HepG2 (cell line): ENCODE results near the gene GGNBP2. TPM values are rescaled to one million over a fixed set of nuclear protein-coding genes. Genes with fewer than 3 reads are reported as not detected.

ENCODE experiments used
- AGO1 ChIP-seq: fragments of 200-400 bp; formaldehyde crosslinking; IDR thresholded peaks from 2 replicates; pipeline ENCODE4 v1.6.1; 2017; ENCODE audit warnings: mild to moderate bottlenecking, low read depth, low read length, moderate library complexity; ENCODE audit not compliant: poor library complexity, severe bottlenecking
- CBX2 ChIP-seq, 2 experiments: fragments of 200-600 bp in 1 of 2; sonication (generic); formaldehyde crosslinking in 1 of 2; IDR thresholded peaks; 2 replicates each; pipeline versions ENCODE4 v1.7.0 to v1.8.1; 2018 to 2022; ENCODE audit warnings: low read depth in 2 of 2, low read length in 1 of 2, mild to moderate bottlenecking in 1 of 2, missing genetic modification reagents in 1 of 2
- E2F2 ChIP-seq: sonication (generic); formaldehyde crosslinking; IDR thresholded peaks from 2 replicates; pipeline ENCODE4 v1.4.0; 2020; ENCODE audit warnings: missing genetic modification reagents, borderline replicate concordance
- ELF3 ChIP-seq: IDR thresholded peaks from 2 replicates; pipeline ENCODE4 v1.6.1; 2016; ENCODE audit warnings: missing genetic modification reagents, missing compliant biosample characterization
- FUBP1 ChIP-seq: sonication (generic); formaldehyde crosslinking; IDR thresholded peaks from 2 replicates; pipeline ENCODE4 v1.5.1; 2020; ENCODE audit warnings: missing genetic modification reagents, mild to moderate bottlenecking, borderline replicate concordance
- HNRNPH1 ChIP-seq: fragments of 200-400 bp; formaldehyde crosslinking; optimal IDR thresholded peaks from 2 replicates; pipeline ENCODE3; 2017; ENCODE audit warnings: mild to moderate bottlenecking, low read depth, low read length
- HOXA9 ChIP-seq: sonication (generic); formaldehyde crosslinking; IDR thresholded peaks from 2 replicates; pipeline ENCODE4 v1.8.1; 2022; ENCODE audit warnings: missing genetic modification reagents, mild to moderate bottlenecking, moderate library complexity, borderline replicate concordance
- IRX3 ChIP-seq: sonication (generic); formaldehyde crosslinking; IDR thresholded peaks from 2 replicates; pipeline ENCODE4 v1.8.1; 2023; ENCODE audit warnings: mild to moderate bottlenecking, low read depth, missing genetic modification reagents, borderline replicate concordance
- NCOA5 ChIP-seq: sonication (generic); formaldehyde crosslinking; IDR thresholded peaks from 2 replicates; pipeline ENCODE4 v1.4.0; 2020; ENCODE audit warnings: missing genetic modification reagents
- NR2F6 ChIP-seq, 2 experiments: IDR thresholded peaks; 2 replicates each; pipeline ENCODE4 v1.6.1; 2016; ENCODE audit warnings: antibody characterized with exemption in 1 of 2, mild to moderate bottlenecking in 1 of 2
- RCOR2 ChIP-seq: IDR thresholded peaks from 2 replicates; pipeline ENCODE4 v1.6.1; 2016; ENCODE audit warnings: missing biosample characterization, missing genetic modification reagents
- SMAD9 ChIP-seq: sonication (generic); formaldehyde crosslinking; IDR thresholded peaks from 2 replicates; pipeline ENCODE4 v1.5.1; 2020; ENCODE audit warnings: mild to moderate bottlenecking, missing genetic modification reagents
- SMARCC2 ChIP-seq: fragments of 450-650 bp; IDR thresholded peaks from 2 replicates; pipeline ENCODE4 v1.6.1; 2017; ENCODE audit warnings: antibody characterized with exemption, mild to moderate bottlenecking
- SNRNP70 ChIP-seq: fragments of 200-400 bp; formaldehyde crosslinking; IDR thresholded peaks from 2 replicates; pipeline ENCODE4 v1.6.1; 2017; ENCODE audit warnings: mild to moderate bottlenecking, low read depth, low read length, moderate library complexity
- SRSF4 ChIP-seq: fragments of 200-400 bp; formaldehyde crosslinking; IDR thresholded peaks from one replicate; pipeline ENCODE4 v1.6.1; 2018; ENCODE audit warnings: mild to moderate bottlenecking, low read depth, low read length, moderate library complexity; ENCODE audit not compliant: poor library complexity, severe bottlenecking
- SSRP1 ChIP-seq: IDR thresholded peaks from 2 replicates; pipeline ENCODE4 v1.6.1; 2016; ENCODE audit warnings: control low read depth
- SUZ12 ChIP-seq: fragments of 150-350 bp; IDR thresholded peaks from 2 replicates; pipeline ENCODE4 v1.6.1; 2014; ENCODE audit warnings: low read depth, low read length
- THAP11 ChIP-seq: IDR thresholded peaks from 2 replicates; pipeline ENCODE4 v1.6.1; 2016; ENCODE audit warnings: missing biosample characterization, missing genetic modification reagents
- ZFP41 ChIP-seq: sonication (generic); formaldehyde crosslinking; IDR thresholded peaks from 2 replicates; pipeline ENCODE4 v1.4.0; 2020; ENCODE audit warnings: mild to moderate bottlenecking, missing genetic modification reagents, borderline replicate concordance
- ZNF232 ChIP-seq: sonication (generic); formaldehyde crosslinking; IDR thresholded peaks from 2 replicates; pipeline ENCODE4 v1.4.0; 2020; ENCODE audit warnings: missing genetic modification reagents, borderline replicate concordance
- ZNF3 ChIP-seq: IDR thresholded peaks from 2 replicates; pipeline ENCODE4 v1.7.0; 2017; ENCODE audit warnings: inconsistent platforms
- ZNF343 ChIP-seq: sonication (generic); formaldehyde crosslinking; IDR thresholded peaks from 2 replicates; pipeline ENCODE4 v1.4.0; 2020; ENCODE audit warnings: mild to moderate bottlenecking, missing genetic modification reagents
- ZNF839 ChIP-seq: sonication (generic); formaldehyde crosslinking; IDR thresholded peaks from 2 replicates; pipeline ENCODE4 v1.4.0; 2020; ENCODE audit warnings: missing genetic modification reagents, mild to moderate bottlenecking, borderline replicate concordance
- ZNF850 ChIP-seq: sonication (generic); formaldehyde crosslinking; conservative IDR thresholded peaks from 2 replicates; pipeline ENCODE4 v1.9.0; 2021; ENCODE audit warnings: mild to moderate bottlenecking, missing genetic modification reagents
- ZXDC ChIP-seq: sonication (generic); formaldehyde crosslinking; IDR thresholded peaks from 2 replicates; pipeline ENCODE4 v1.5.0; 2020; ENCODE audit warnings: mild to moderate bottlenecking, missing genetic modification reagents
- polyA plus RNA-seq, 8 experiments: library from polyadenylated mRNA; depleted of rRNA in 3 of 8; stranded (reverse) in 7 of 8; unstranded in 1 of 8; fragments of >200 nt; fragmentation: Illumina TruSeq in 4 of 8; extraction: Trizol in 4 of 8; gene quantifications; 2 replicates each; pipeline versions ENCODE4 v1.2.1 to v1.2.3, GENCODE V29; 2011 to 2016; ENCODE audit warnings: low read depth in 4 of 8, missing spikeins in 1 of 8, mixed read lengths in 1 of 8; ENCODE audit not compliant: insufficient read depth in 1 of 8
- total RNA-seq, 5 experiments: library from RNA; depleted of rRNA; stranded (reverse); fragments of >200 nt; fragmentation: Illumina TruSeq; extraction: Trizol; gene quantifications; 2 replicates each; pipeline ENCODE4 v1.2.3, GENCODE V29; 2016; ENCODE audit warnings: low read depth in 1 of 5

GGNBP2 gene
- total and polyA plus RNA-seq, 2 of the 13 experiments (the other 11 are each of a cell fraction or from before 2014, with no cell fraction given): 53.3 to 84.2 TPM

GRCh38 chr17:36601303-36602029 lies 56.7 kb downstream of the GGNBP2 start, which contains the start of gene MRM1 (continued):
- TF ChIP-seq ELF3 (CRISPR knock-in tag): peak; percentile 77
- TF ChIP-seq ZNF232: peak; percentile 85
- no peak for TF ChIP-seq SMAD9
- no peak for TF ChIP-seq ZNF850 (CRISPR knock-in tag)
- TF ChIP-seq NCOA5 (CRISPR knock-in tag): no peak; the same call in 1 of the 2 replicates
- TF ChIP-seq ZXDC (CRISPR knock-in tag): no peak
- peak; percentile 49; the same call in 1 of the 2 replicates for TF ChIP-seq ZNF343
- TF ChIP-seq SUZ12: no peak
- no peak for TF ChIP-seq FUBP1 (CRISPR knock-in tag)
- no peak for TF ChIP-seq RCOR2 (CRISPR knock-in tag)
- no peak for TF ChIP-seq SRSF4
- no peak for TF ChIP-seq IRX3
- TF ChIP-seq SNRNP70: no peak
- TF ChIP-seq NR2F6 (IDR thresholded peaks at IDR 0.05): no peak
- 0 out of 2 replicates have a peak, but pooled peaks have one; percentile 27 for TF ChIP-seq NR2F6 (CRISPR knock-in tag; IDR thresholded peaks at IDR 0.05)
- peak; percentile 89 for TF ChIP-seq AGO1
- no peak for TF ChIP-seq E2F2 (CRISPR knock-in tag)
- no peak for TF ChIP-seq ZNF839
- TF ChIP-seq HNRNPH1: peak; percentile 63
- no peak for TF ChIP-seq SMARCC2
- no peak for TF ChIP-seq ZNF3 (CRISPR knock-in tag)
- TF ChIP-seq CBX2 (IDR thresholded peaks at IDR 0.05; ENCODE audit: low read depth, low read length): no peak
- no peak for TF ChIP-seq CBX2 (CRISPR knock-in tag; IDR thresholded peaks at IDR 0.05; ENCODE audit: low read depth)
- TF ChIP-seq SSRP1 (CRISPR knock-in tag): no peak
- no peak for TF ChIP-seq HOXA9 (CRISPR knock-in tag)
- peak; percentile 70; the same call in 1 of the 2 replicates for TF ChIP-seq THAP11 (CRISPR knock-in tag)
- no peak for TF ChIP-seq ZFP41 (CRISPR knock-in tag)
